ENCODE data around the gene PROCA1.

The PROCA1 gene

GRCh38 chr17:28685366-28685765 is 26.3 kb downstream of the PROCA1 start:
- TF ChIP-seq CTCF (IDR thresholded peaks at IDR 0.05; ENCODE audit: low read depth, low read length): no peak

GRCh38 chr17:28684963-28685362 is 26.7 kb downstream of the PROCA1 start:
- no peak for TF ChIP-seq CTCF (IDR thresholded peaks at IDR 0.05; ENCODE audit: low read depth, low read length)

More at GRCh38 chr17:28685366-28685765, 26.3 kb downstream of the PROCA1 start:
- H3K4me3 ChIP-seq (ENCODE audit: low read depth, low read length): no peak overlapping the region

GRCh38 chr17:28682655-28683054 is 29.0 kb downstream of the PROCA1 start:
- TF ChIP-seq CTCF (IDR thresholded peaks at IDR 0.05; ENCODE audit: low read depth, low read length): no peak
- no peak overlapping the region for H3K4me3 ChIP-seq (ENCODE audit: low read depth, low read length)

More at GRCh38 chr17:28684963-28685362, 26.7 kb downstream of the PROCA1 start:
- H3K4me3 ChIP-seq (ENCODE audit: low read depth, low read length): no peak overlapping the region

GRCh38 chr17:28675980-28676379 is 35.7 kb downstream of the PROCA1 start:
- H3K4me3 ChIP-seq (ENCODE audit: low read depth, low read length): no peak overlapping the region
- no peak for TF ChIP-seq CTCF (IDR thresholded peaks at IDR 0.05; ENCODE audit: low read depth, low read length)

- TF ChIP-seq CTCF (IDR thresholded peaks at IDR 0.05; ENCODE audit: low read depth, low read length): no peak
- no peak overlapping the region for H3K4me3 ChIP-seq (ENCODE audit: low read depth, low read length)
These were observed 36.2 kb downstream of the PROCA1 start for GRCh38 chr17:28675490-28675889.

GRCh38 chr17:28669918-28670317 is 41.8 kb downstream of the PROCA1 start:
- no peak for TF ChIP-seq CTCF (IDR thresholded peaks at IDR 0.05; ENCODE audit: low read depth, low read length)
- H3K4me3 ChIP-seq (ENCODE audit: low read depth, low read length): no peak overlapping the region

- no peak overlapping the region for H3K4me3 ChIP-seq (ENCODE audit: low read depth, low read length)
- no peak for TF ChIP-seq CTCF (IDR thresholded peaks at IDR 0.05; ENCODE audit: low read depth, low read length)
These were observed 43.8 kb downstream of the PROCA1 start for GRCh38 chr17:28667870-28668269.
